Glomerular endothelial cell (primary cell): ENCODE results near the gene ZNF384. TPM values are rescaled to one million over a fixed set of nuclear protein-coding genes. Genes with fewer than 3 reads are reported as not detected.

Experiments
- DNase-seq: peaks from one replicate; pipeline ENCODE4 v3.0.0-alpha.2; 2011; ENCODE audit warnings: low read depth, low spot score; ENCODE audit errors: extremely low read depth
- total RNA-seq: library from RNA; depleted of rRNA; stranded (reverse); fragments of >200 nt; gene quantifications from 2 replicates; pipeline ENCODE4 v1.2.3, GENCODE V29; 2015

Gene ZNF384
- total RNA-seq, 1 donor from 2014 or later = 30.3 TPM

GRCh38 chr12:6699989-6700645 lies 10.9 kb upstream of the ZNF384 start:
- no peak for DNase-seq

GRCh38 chr12:6699259-6699988 lies 10.2 kb upstream of the ZNF384 start:
- DNase-seq = no peak

- DNase-seq = no peak
Measured at GRCh38 chr12:6698352-6699046, 9.3 kb upstream of the ZNF384 start.

GRCh38 chr12:6697584-6698351 lies 8.6 kb upstream of the ZNF384 start:
- DNase-seq = no peak

- no peak for DNase-seq
Measured at GRCh38 chr12:6696690-6697583, 7.8 kb upstream of the ZNF384 start.

GRCh38 chr12:6695313-6696045 lies 6.3 kb upstream of the ZNF384 start:
- no peak for DNase-seq

- DNase-seq = no peak
Measured at GRCh38 chr12:6694701-6695100, 5.5 kb upstream of the ZNF384 start.

- DNase-seq = no peak
Measured at GRCh38 chr12:6693832-6694355, 4.7 kb upstream of the ZNF384 start.

GRCh38 chr12:6692888-6693287 lies 3.7 kb upstream of the ZNF384 start:
- no peak for DNase-seq

- DNase-seq = no peak
Measured at GRCh38 chr12:6691473-6691872, 2.3 kb upstream of the ZNF384 start.

- DNase-seq = no peak
Measured at GRCh38 chr12:6688543-6688998, 604 bp downstream of the ZNF384 start.

- DNase-seq = no peak
Measured at GRCh38 chr12:6685814-6686213, 3.4 kb downstream of the ZNF384 start.

- DNase-seq = no peak
Measured at GRCh38 chr12:6684609-6685008, 4.6 kb downstream of the ZNF384 start.

- no peak for DNase-seq
Measured at GRCh38 chr12:6676962-6677361, 12.2 kb downstream of the ZNF384 start.

GRCh38 chr12:6672143-6672542 lies 17.0 kb downstream of the ZNF384 start:
- no peak for DNase-seq

GRCh38 chr12:6667559-6668210 lies 21.5 kb downstream of the ZNF384 start:
- no peak for DNase-seq

GRCh38 chr12:6666211-6666610 lies 23.0 kb downstream of the ZNF384 start:
- DNase-seq = no peak

GRCh38 chr12:6664902-6665301 lies 24.3 kb downstream of the ZNF384 start:
- no peak for DNase-seq
